HUES6 (cell line): ENCODE results near the gene ST3GAL3.
"Not testable (repeated sequence)": the region's sequence is repeated elsewhere in the genome, so short reads cannot be mapped to it uniquely, and the experiment has no call there.

Source experiments
- H3K27ac ChIP-seq: 2 replicates; pipeline ENCODE4 v1.7.0; 2013; ENCODE audit warnings: low read depth, mild to moderate bottlenecking, low read length, inconsistent platforms
- H3K27me3 ChIP-seq: 2 replicates; pipeline ENCODE4 v1.6.1; 2013; ENCODE audit warnings: low read length; ENCODE audit not compliant: control insufficient read depth, insufficient read depth
- H3K36me3 ChIP-seq: 2 replicates; pipeline ENCODE4 v1.6.1; 2013; ENCODE audit warnings: low read length; ENCODE audit not compliant: control insufficient read depth, insufficient read depth
- H3K4me1 ChIP-seq: 2 replicates; pipeline ENCODE4 v1.6.1; 2013; ENCODE audit warnings: low read length; ENCODE audit not compliant: control insufficient read depth, insufficient read depth
- H3K4me3 ChIP-seq: 2 replicates; pipeline ENCODE4 v1.5.1; 2013; ENCODE audit warnings: low read depth, low read length
- H3K9ac ChIP-seq: one replicate; pipeline ENCODE4 v1.6.1; 2013; ENCODE audit warnings: mild to moderate bottlenecking, low read length
- H3K9me3 ChIP-seq: 2 replicates; pipeline ENCODE4 v1.6.1; 2013; ENCODE audit warnings: low read depth, low read length; ENCODE audit not compliant: control insufficient read depth, insufficient read depth

The ST3GAL3 gene

GRCh38 chr1:43830802-43831201, 123.5 kb downstream of the ST3GAL3 start:
- no peaks in the 10 kb centered on the region for H3K9me3 ChIP-seq
- H3K4me3 ChIP-seq: no peak overlapping the region
- no peak overlapping the region for H3K9ac ChIP-seq
- H3K27ac ChIP-seq: no peak overlapping the region
- no peaks in the 10 kb centered on the region for H3K27me3 ChIP-seq
- peaks cover 20% of the 10 kb centered on the region for H3K4me1 ChIP-seq
- H3K36me3 ChIP-seq: no peaks in the 10 kb centered on the region

- H3K36me3 ChIP-seq: no peaks in the 10 kb centered on the region
- H3K9me3 ChIP-seq: no peaks in the 10 kb centered on the region
- H3K4me1 ChIP-seq: peaks cover 30% of the 10 kb centered on the region
- no peak overlapping the region for H3K4me3 ChIP-seq
- H3K9ac ChIP-seq: no peak overlapping the region
- no peak overlapping the region for H3K27ac ChIP-seq
- no peaks in the 10 kb centered on the region for H3K27me3 ChIP-seq
These were observed 124.5 kb downstream of the ST3GAL3 start for GRCh38 chr1:43831851-43832250.

- H3K36me3 ChIP-seq: no peaks in the 10 kb centered on the region
- no peak overlapping the region for H3K4me3 ChIP-seq
- H3K9me3 ChIP-seq: no peaks in the 10 kb centered on the region
- H3K9ac ChIP-seq: no peak overlapping the region
- H3K4me1 ChIP-seq: peaks cover 30% of the 10 kb centered on the region
- no peaks in the 10 kb centered on the region for H3K27me3 ChIP-seq
- H3K27ac ChIP-seq: no peak overlapping the region
These were observed 124.9 kb downstream of the ST3GAL3 start for GRCh38 chr1:43832255-43832654.

- H3K27me3 ChIP-seq: no peaks in the 10 kb centered on the region
- H3K27ac ChIP-seq: no peak overlapping the region
- H3K9ac ChIP-seq: no peak overlapping the region
- no peaks in the 10 kb centered on the region for H3K36me3 ChIP-seq
- H3K4me1 ChIP-seq: peaks cover 33% of the 10 kb centered on the region
- no peak overlapping the region for H3K4me3 ChIP-seq
- H3K9me3 ChIP-seq: no peaks in the 10 kb centered on the region
These were observed 125.7 kb downstream of the ST3GAL3 start for GRCh38 chr1:43832998-43833397.

- not testable (repeated sequence) for H3K4me3 ChIP-seq, H3K36me3 ChIP-seq, H3K27me3 ChIP-seq, H3K9me3 ChIP-seq, H3K27ac ChIP-seq, H3K9ac ChIP-seq
- peaks cover 39% of the 10 kb centered on the region for H3K4me1 ChIP-seq
These were observed 126.6 kb downstream of the ST3GAL3 start for GRCh38 chr1:43833902-43834279.

- Histone ChIP-seq H3K9me3 (no peaks in the 10 kb centered on the region), H3K36me3 (no peaks in the 10 kb centered on the region), H3K27ac (no peak overlapping the region), H3K4me1 (peaks cover 42% of the 10 kb centered on the region), H3K9ac (no peak overlapping the region), H3K27me3 (no peaks in the 10 kb centered on the region), H3K4me3 (no peak overlapping the region)
These were observed 127.1 kb downstream of the ST3GAL3 start for GRCh38 chr1:43834280-43835081.

GRCh38 chr1:43835082-43836021, 128.0 kb downstream of the ST3GAL3 start:
- H3K9me3 ChIP-seq: no peaks in the 10 kb centered on the region
- H3K27ac ChIP-seq: no peak overlapping the region
- no peaks in the 10 kb centered on the region for H3K36me3 ChIP-seq
- no peak overlapping the region for H3K9ac ChIP-seq
- H3K4me1 ChIP-seq: peaks cover 42% of the 10 kb centered on the region
- no peaks in the 10 kb centered on the region for H3K27me3 ChIP-seq
- H3K4me3 ChIP-seq: no peak overlapping the region

- H3K9ac ChIP-seq: no peak overlapping the region
- peaks cover 48% of the 10 kb centered on the region for H3K4me1 ChIP-seq
These were observed 129.1 kb downstream of the ST3GAL3 start for GRCh38 chr1:43836267-43836951.

GRCh38 chr1:43839056-43839455, 131.7 kb downstream of the ST3GAL3 start:
- peaks cover 51% of the 10 kb centered on the region for H3K4me1 ChIP-seq
- H3K4me3 ChIP-seq: no peak overlapping the region
- peaks cover 13% of the 10 kb centered on the region for H3K9me3 ChIP-seq
- no peaks in the 10 kb centered on the region for H3K27me3 ChIP-seq
- H3K9ac ChIP-seq: no peak overlapping the region
- peaks cover 10% of the 10 kb centered on the region; the same call in 1 of the 2 replicates for H3K36me3 ChIP-seq
- H3K27ac ChIP-seq: no peak overlapping the region

More at GRCh38 chr1:43836267-43836951, 129.1 kb downstream of the ST3GAL3 start:
- H3K36me3 ChIP-seq: no peaks in the 10 kb centered on the region
- no peak overlapping the region for H3K27ac ChIP-seq
- no peak overlapping the region for H3K4me3 ChIP-seq
- no peaks in the 10 kb centered on the region for H3K9me3 ChIP-seq
- no peaks in the 10 kb centered on the region for H3K27me3 ChIP-seq

GRCh38 chr1:43841321-43842174, 134.2 kb downstream of the ST3GAL3 start:
- H3K4me1 ChIP-seq: peaks cover 26% of the 10 kb centered on the region
- H3K4me3 ChIP-seq: peak overlapping the region; percentile 14; the same call in 1 of the 2 replicates
- no peaks in the 10 kb centered on the region for H3K27me3 ChIP-seq
- H3K27ac ChIP-seq: peak overlapping the region; percentile 85
- H3K36me3 ChIP-seq: peaks cover 10% of the 10 kb centered on the region; the same call in 1 of the 2 replicates
- H3K9ac ChIP-seq: peak overlapping the region; percentile 30
- peaks cover 13% of the 10 kb centered on the region for H3K9me3 ChIP-seq
